GM12874 (cell line): ENCODE data around the gene ZNF678.

Experiments
- TF ChIP-seq, protein P1 (sequence below): IDR thresholded peaks from 2 replicates; pipeline ENCODE4 v1.5.1; 2011; ENCODE audit warnings: low read depth, mild to moderate bottlenecking, control low read depth, low read length, moderate library complexity; ENCODE audit not compliant: insufficient read depth

ZNF678 gene

GRCh38 chr1:227718932-227719331 is 155.6 kb downstream of the ZNF678 start:
- TF ChIP-seq, protein P1, sequence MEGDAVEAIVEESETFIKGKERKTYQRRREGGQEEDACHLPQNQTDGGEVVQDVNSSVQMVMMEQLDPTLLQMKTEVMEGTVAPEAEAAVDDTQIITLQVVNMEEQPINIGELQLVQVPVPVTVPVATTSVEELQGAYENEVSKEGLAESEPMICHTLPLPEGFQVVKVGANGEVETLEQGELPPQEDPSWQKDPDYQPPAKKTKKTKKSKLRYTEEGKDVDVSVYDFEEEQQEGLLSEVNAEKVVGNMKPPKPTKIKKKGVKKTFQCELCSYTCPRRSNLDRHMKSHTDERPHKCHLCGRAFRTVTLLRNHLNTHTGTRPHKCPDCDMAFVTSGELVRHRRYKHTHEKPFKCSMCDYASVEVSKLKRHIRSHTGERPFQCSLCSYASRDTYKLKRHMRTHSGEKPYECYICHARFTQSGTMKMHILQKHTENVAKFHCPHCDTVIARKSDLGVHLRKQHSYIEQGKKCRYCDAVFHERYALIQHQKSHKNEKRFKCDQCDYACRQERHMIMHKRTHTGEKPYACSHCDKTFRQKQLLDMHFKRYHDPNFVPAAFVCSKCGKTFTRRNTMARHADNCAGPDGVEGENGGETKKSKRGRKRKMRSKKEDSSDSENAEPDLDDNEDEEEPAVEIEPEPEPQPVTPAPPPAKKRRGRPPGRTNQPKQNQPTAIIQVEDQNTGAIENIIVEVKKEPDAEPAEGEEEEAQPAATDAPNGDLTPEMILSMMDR, result no peak

GRCh38 chr1:227723474-227723873 is 160.1 kb downstream of the ZNF678 start:
- TF ChIP-seq, protein P1, result no peak

GRCh38 chr1:227725046-227725445 is 161.7 kb downstream of the ZNF678 start:
- TF ChIP-seq, protein P1, result no peak

DNA sequence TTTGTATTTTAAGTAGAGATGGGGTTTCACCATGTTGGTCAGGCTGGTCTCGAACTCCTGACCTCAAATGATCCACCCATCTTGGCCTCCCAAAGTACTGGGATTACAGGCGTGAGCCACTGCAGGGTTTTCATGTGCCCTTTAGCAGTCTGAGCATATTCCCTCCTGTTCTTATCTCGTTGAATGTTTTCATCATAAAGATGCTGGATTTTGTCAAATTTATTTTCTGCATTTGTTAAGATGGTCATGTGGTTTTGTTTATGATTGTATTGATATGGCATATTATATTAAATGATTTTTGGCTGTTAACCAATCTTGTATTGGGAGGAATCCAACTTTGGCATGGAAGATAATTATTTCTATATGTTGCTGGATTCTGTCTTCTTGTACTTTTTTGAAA is 163.0 kb downstream of the ZNF678 start:
- TF ChIP-seq, protein P1, result no peak
